HG03045 (cell line): ENCODE results near the gene MBP.
A peak's percentile ranks its signal among the peaks of the same experiment; 100 is the strongest.

Experiments used
- ATAC-seq: cut with Tn5 transposase; IDR thresholded peaks from one replicate; pipeline ENCODE4 v1.9.1; 2021; ENCODE audit warnings: mild to moderate bottlenecking, moderate library complexity; ENCODE audit not compliant: unreplicated experiment

MBP gene

GRCh38 chr18:77134611-77135010 is 2.0 kb upstream of the MBP start:
- no peak for ATAC-seq

- ATAC-seq = no peak
Measured at GRCh38 chr18:77133835-77134496, 1.4 kb upstream of the MBP start.

- no peak for ATAC-seq
Measured at GRCh38 chr18:77133051-77133834, 660 bp upstream of the MBP start.

- peak; percentile 59 for ATAC-seq
Measured at GRCh38 chr18:77131652-77132368, 773 bp downstream of the MBP start.

GRCh38 chr18:77131100-77131651 is 1.4 kb downstream of the MBP start:
- peak; percentile 23 for ATAC-seq

- no peak for ATAC-seq
Measured at GRCh38 chr18:77130229-77131099, 2.1 kb downstream of the MBP start.

GRCh38 chr18:77129150-77129551 is 3.4 kb downstream of the MBP start:
- ATAC-seq = no peak

- ATAC-seq = no peak
Measured at GRCh38 chr18:77127769-77128671, 4.6 kb downstream of the MBP start.

GRCh38 chr18:77124452-77124922 is 8.1 kb downstream of the MBP start:
- peak; percentile 62 for ATAC-seq

GRCh38 chr18:77123320-77124231 is 9.0 kb downstream of the MBP start:
- ATAC-seq = no peak

GRCh38 chr18:77121523-77121922 is 11.1 kb downstream of the MBP start:
- ATAC-seq = no peak

GRCh38 chr18:77119851-77120491 is 12.6 kb downstream of the MBP start:
- ATAC-seq = no peak

- ATAC-seq = no peak
Measured at GRCh38 chr18:77119101-77119850, 13.3 kb downstream of the MBP start.

- no peak for ATAC-seq
Measured at GRCh38 chr18:77118256-77119090, 14.1 kb downstream of the MBP start.

- ATAC-seq = no peak
Measured at GRCh38 chr18:77116201-77117080, 16.1 kb downstream of the MBP start.
